GM12801 (cell line): Measurements from ENCODE around the gene SLC35F3.

Source experiments
- CTCF ChIP-seq: IDR thresholded peaks from one replicate; pipeline ENCODE4 v1.5.1; 2011; ENCODE audit warnings: control low read depth; ENCODE audit not compliant: insufficient read length; ENCODE audit errors: extremely low read depth

The SLC35F3 gene

GRCh38 chr1:234307726-234308125, 403.2 kb downstream of the SLC35F3 start:
- TF ChIP-seq CTCF, result no peak

DNA sequence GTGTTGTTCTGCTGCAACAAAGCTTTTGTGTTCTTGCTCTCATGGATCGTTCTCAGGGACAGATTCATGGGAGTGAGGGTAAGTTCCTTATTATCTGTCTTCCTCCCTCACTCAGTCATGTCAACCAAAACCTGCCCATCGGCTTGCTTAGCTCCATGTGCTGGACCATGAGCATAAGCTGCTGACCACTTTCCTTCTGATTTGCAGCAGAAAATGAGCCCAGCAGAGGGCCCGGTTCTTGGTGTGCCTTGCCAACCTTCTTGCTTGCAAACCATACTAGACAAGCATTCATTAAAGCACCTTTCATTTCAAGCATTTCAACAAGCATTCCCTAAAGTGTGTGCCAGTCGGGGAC, 404.7 kb downstream of the SLC35F3 start:
- TF ChIP-seq CTCF, result no peak

DNA sequence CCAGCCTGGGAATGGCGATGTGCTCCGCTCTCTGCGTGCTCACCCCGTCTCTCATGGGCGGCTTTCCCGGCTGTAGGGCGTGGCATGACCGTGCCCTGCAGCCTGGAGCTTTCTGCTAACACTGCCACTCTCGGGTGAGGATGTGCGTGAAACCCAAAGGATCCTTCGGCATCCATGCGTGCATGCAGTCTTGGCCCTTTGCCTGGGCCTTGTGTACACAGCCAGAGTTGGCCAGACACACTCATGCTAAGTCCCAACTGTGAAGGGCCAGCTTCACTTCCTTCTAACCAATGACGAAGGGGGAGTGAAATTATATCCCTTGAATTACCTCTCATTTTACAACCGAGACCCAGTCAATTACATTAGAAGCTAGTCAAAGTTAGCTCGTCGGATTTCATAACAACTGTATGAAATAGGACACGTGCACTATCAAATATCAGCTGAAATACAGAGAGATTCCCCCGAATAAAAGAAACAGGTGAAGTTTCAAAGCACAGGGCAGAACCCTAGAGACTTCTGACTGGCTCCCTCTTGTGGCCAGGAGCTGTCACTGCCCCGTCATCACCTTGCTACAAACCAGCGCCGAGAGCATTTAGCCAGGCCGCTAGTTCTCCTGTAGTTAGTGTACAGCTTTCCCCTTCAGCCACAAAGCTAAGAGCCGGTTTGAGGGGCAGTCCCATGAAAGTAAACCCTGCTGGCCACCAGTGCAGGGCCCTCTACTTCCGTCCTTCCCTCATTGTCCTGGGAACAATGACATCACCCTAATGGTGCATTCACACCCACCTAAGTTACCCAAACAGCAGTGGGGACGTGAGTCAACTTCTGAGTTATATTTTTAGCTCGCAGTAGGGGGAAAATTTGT, 405.4 kb downstream of the SLC35F3 start:
- no peak for TF ChIP-seq CTCF

- no peak for TF ChIP-seq CTCF
These were observed 406.0 kb downstream of the SLC35F3 start for GRCh38 chr1:234310460-234310817.

DNA sequence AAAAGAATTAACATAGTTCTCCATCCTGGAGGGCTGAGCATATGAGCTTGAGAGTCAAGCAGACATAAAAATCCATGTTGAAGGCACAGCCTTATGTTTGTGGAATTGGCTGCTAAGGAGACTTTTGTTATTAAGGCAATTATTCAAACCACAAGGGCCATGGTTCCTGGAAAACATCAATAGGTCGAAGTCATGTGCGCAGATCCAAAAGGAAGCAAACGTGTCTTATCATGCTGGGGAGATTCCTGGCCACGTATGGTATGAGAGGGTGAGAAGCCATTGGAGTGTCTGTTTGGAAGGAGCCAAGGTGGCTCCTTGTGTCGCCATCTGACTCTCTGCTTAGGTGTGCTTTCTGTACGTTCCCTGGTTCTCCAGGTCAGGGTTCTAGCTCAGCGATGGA, 406.9 kb downstream of the SLC35F3 start:
- TF ChIP-seq CTCF, result no peak

GRCh38 chr1:234313171-234313570, 408.7 kb downstream of the SLC35F3 start:
- TF ChIP-seq CTCF, result no peak

DNA sequence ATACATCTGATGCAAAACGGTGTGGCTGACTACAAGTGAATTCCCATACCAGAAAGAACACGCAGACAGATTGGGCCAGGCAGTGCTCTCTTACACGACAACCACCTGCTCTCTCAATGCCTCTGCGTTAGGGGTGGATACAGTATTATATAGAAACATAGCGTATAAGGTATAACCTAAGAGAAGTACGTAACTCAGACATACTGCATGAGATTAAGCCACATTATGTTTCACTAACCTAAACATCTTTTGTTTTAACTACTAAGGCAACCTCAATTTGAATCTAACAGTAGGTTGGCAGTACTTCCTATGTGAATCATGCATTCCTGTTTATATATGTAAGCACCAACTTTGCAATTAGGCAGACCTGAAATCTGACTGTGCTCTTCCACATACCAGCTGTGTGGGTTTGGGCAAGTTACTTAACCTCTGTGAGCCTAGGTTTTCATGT, 410.6 kb downstream of the SLC35F3 start:
- no peak for TF ChIP-seq CTCF
